Effector memory CD4-positive, alpha-beta T cell (primary cell): ENCODE results near the gene DUSP28.
"Not testable (repeated sequence)": the region's sequence is repeated elsewhere in the genome, so short reads cannot be mapped to it uniquely, and the experiment has no call there.

ENCODE experiments used
- DNase-seq, 3 donors: peaks; one replicate each; pipeline ENCODE4 v3.0.0-alpha.2; 2020
- H3K27ac ChIP-seq: 2 replicates; pipeline ENCODE4 v1.7.0; 2013; ENCODE audit warnings: mild to moderate bottlenecking, low read length, moderate library complexity; ENCODE audit not compliant: insufficient read depth, poor library complexity, severe bottlenecking
- H3K27me3 ChIP-seq: replicated peaks from 2 replicates; pipeline ENCODE4 v1.7.0; 2013; ENCODE audit warnings: mild to moderate bottlenecking, low read length; ENCODE audit not compliant: insufficient read depth, control insufficient read depth, poor library complexity, severe bottlenecking
- H3K36me3 ChIP-seq: 2 replicates; pipeline ENCODE4 v1.7.0; 2013; ENCODE audit warnings: mild to moderate bottlenecking, low read length, moderate library complexity; ENCODE audit not compliant: control insufficient read depth, insufficient read depth
- H3K4me1 ChIP-seq: 2 replicates; pipeline ENCODE4 v1.7.0; 2013; ENCODE audit warnings: low read length, mild to moderate bottlenecking; ENCODE audit not compliant: control insufficient read depth, insufficient read depth, poor library complexity, severe bottlenecking
- H3K4me3 ChIP-seq: 2 replicates; pipeline ENCODE4 v1.7.0; 2013; ENCODE audit warnings: low read length, low read depth, mild to moderate bottlenecking; ENCODE audit not compliant: insufficient read depth, poor library complexity, severe bottlenecking
- H3K9me3 ChIP-seq: 2 replicates; pipeline ENCODE4 v1.7.0; 2013; ENCODE audit warnings: mild to moderate bottlenecking, low read length, moderate library complexity; ENCODE audit not compliant: control insufficient read depth

Gene DUSP28

GRCh38 chr2:240527153-240527750, 32.9 kb upstream of the DUSP28 start:
- H3K9me3 ChIP-seq, result peaks cover 3% of the 10 kb centered on the region
- peaks cover 60% of the 10 kb centered on the region for H3K36me3 ChIP-seq
- no peak for DNase-seq
- no peaks in the 10 kb centered on the region for H3K4me1 ChIP-seq
- H3K27me3 ChIP-seq, result no peaks in the 10 kb centered on the region
- H3K27ac ChIP-seq, result no peak overlapping the region
- no peak overlapping the region for H3K4me3 ChIP-seq

DNA sequence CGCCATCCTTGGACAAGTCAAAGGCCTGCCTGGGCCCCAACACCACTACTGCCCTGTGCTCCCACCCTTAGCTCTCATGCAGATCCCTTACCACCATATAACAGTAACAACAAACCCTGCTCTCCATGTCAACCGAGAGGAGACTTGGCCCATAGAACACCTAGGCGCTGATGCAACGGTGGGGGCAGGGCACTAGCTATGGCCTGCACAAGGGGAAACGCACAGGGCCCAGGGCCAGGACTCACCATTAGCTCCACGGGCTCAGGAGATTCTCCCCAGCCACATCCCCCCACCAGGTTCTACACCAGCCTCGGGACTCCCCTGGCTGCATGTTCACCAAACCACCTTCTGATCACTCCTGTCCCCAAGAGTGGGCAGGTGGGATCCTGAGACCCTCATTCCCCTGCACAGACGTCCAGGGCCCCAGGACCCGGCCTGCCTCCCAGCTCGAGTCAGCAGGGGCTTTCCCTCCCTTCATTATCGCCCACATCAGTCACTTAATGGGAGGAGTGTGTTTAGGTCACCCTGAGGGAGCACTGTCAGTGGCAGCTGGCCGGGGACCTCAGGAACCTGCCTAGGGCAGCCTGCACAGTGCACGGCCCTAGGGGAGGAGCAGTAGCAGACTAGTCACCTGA, 31.6 kb upstream of the DUSP28 start:
- DNase-seq, result no peak
- Histone ChIP-seq H3K27ac (no peak overlapping the region), H3K9me3 (peaks cover 8% of the 10 kb centered on the region), H3K27me3 (no peaks in the 10 kb centered on the region), H3K4me3 (no peak overlapping the region), H3K4me1 (no peaks in the 10 kb centered on the region), H3K36me3 (peaks cover 48% of the 10 kb centered on the region)

- Histone ChIP-seq H3K4me3 (no peak overlapping the region), H3K27me3 (no peaks in the 10 kb centered on the region), H3K9me3 (peaks cover 8% of the 10 kb centered on the region), H3K27ac (no peak overlapping the region), H3K4me1 (no peaks in the 10 kb centered on the region), H3K36me3 (peaks cover 40% of the 10 kb centered on the region)
- no peak for DNase-seq
These were observed 30.7 kb upstream of the DUSP28 start for GRCh38 chr2:240529344-240529999.

DNA sequence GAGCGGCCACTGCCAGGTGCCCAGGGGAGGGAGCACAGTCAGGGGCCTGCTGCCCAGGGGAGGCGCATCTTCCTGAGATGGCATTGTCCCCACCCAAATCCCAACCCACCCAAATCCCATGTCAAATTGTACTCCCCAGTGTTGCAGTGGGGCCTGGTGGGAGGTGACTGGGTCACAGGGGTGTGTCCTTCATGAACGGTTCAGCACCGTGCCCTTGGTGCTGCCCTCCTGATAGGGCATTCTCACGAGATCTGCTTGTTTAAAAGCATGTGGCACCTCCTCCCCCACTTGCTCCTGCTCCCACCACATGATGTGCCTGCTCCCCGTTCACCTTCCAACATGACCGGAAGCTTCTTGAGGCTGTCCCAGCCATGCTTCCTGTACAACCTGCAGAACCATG, 30.0 kb upstream of the DUSP28 start:
- Histone ChIP-seq H3K27ac (no peak overlapping the region), H3K9me3 (peaks cover 8% of the 10 kb centered on the region), H3K4me3 (no peak overlapping the region), H3K4me1 (no peaks in the 10 kb centered on the region), H3K27me3 (no peaks in the 10 kb centered on the region), H3K36me3 (peaks cover 34% of the 10 kb centered on the region)
- DNase-seq, result no peak

DNA sequence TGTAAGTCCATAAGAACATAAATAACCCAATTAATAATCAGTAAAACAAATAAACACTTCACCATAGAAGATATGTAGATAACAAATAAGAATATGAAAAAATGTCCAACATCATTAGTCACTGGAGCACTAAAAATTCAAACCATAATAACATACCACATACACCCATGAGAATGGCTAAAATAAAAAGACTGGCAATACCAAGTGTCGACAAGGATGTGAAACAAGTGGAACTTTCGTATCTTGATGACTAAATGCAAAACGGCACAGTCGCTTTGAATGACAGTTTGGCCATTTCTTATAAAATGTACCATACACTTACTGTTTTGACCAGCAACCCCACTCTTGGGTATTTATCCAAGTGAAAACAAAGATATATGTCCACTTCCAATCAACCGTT, 29.1 kb upstream of the DUSP28 start:
- H3K27me3 ChIP-seq, result no peaks in the 10 kb centered on the region
- no peak overlapping the region for H3K4me3 ChIP-seq
- DNase-seq, result no peak
- peaks cover 26% of the 10 kb centered on the region for H3K36me3 ChIP-seq
- no peaks in the 10 kb centered on the region for H3K4me1 ChIP-seq
- H3K9me3 ChIP-seq, result peaks cover 8% of the 10 kb centered on the region
- H3K27ac ChIP-seq, result no peak overlapping the region

- Histone ChIP-seq H3K36me3 (peaks cover 19% of the 10 kb centered on the region), H3K4me1 (no peaks in the 10 kb centered on the region), H3K27ac (no peak overlapping the region), H3K9me3 (peaks cover 8% of the 10 kb centered on the region), H3K4me3 (no peak overlapping the region), H3K27me3 (no peaks in the 10 kb centered on the region)
- DNase-seq, result no peak
These were observed 28.0 kb upstream of the DUSP28 start for GRCh38 chr2:240532031-240532775.

- H3K27ac ChIP-seq, result no peak overlapping the region
- no peaks in the 10 kb centered on the region for H3K9me3 ChIP-seq
- peaks cover 6% of the 10 kb centered on the region for H3K36me3 ChIP-seq
- no peak overlapping the region for H3K4me3 ChIP-seq
- H3K4me1 ChIP-seq, result no peaks in the 10 kb centered on the region
- DNase-seq, result no peak
- no peaks in the 10 kb centered on the region for H3K27me3 ChIP-seq
These were observed 22.0 kb upstream of the DUSP28 start for GRCh38 chr2:240538031-240538780.

DNA sequence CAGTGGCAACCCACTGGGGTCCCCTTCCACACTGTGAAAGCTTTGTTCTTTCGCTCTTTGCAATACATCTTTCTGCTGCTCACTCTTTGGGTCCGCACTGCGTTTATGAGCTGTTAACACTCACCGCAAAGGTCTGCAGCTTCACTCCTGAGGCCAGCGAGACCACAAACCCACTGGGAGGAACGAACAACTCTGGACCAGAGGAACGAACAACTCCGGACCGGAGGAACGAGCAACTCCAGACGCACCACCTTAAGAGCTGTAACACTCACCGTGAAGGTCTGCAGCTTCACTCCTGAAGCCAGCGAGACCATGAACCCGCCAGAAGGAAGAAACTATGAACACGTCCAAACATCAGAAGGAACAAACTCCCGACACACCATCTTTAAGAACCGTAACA, 21.1 kb upstream of the DUSP28 start:
- H3K27ac ChIP-seq, H3K4me3 ChIP-seq, H3K27me3 ChIP-seq, H3K4me1 ChIP-seq, DNase-seq, H3K36me3 ChIP-seq, H3K9me3 ChIP-seq: not testable (repeated sequence)

- Histone ChIP-seq H3K9me3 (no peaks in the 10 kb centered on the region), H3K4me1 (no peaks in the 10 kb centered on the region), H3K27me3 (no peaks in the 10 kb centered on the region), H3K4me3 (no peak overlapping the region), H3K36me3 (peaks cover 6% of the 10 kb centered on the region), H3K27ac (no peak overlapping the region)
- no peak for DNase-seq
These were observed 20.3 kb upstream of the DUSP28 start for GRCh38 chr2:240539906-240540305.
